ENCODE results near the gene ALDH18A1.

Gene ALDH18A1

DNA sequence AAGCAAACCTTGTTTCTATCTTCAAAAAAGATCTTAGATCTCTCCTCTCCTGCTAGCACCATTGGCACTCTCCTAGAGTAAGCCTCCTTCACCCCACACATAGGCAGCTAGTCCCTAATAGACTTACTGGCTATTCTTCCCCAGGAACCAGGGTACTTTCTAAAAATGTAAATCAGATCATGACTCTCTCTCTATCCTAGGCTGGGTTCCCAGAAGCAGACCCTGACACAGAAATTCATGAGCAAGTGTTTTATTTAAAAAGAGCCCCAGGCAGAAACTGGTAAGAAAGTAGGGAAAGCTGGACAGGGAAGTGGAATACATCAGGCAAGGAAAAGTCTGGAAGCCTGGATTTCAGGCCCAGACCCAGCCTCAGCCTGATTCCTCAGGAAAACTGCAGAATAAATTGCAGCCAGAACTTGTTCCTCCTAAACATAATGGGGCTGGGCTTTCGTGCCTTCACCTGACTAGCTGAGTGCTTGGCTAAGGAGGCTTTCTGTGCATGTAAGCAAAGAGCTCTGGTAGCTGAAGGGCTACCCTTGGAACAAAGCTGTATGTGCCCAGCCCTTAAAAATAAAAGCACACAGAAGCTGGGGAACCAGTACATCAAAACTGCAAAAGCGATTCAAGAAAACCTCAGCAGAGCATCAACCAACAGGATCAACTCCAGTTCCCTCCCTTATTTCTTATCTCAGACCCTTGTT is 76.5 kb downstream of the ALDH18A1 start:
- no peaks in the 10 kb centered on the region for H3K4me1 ChIP-seq
- no peaks in the 10 kb centered on the region for H3K9me3 ChIP-seq
- TF ChIP-seq, protein P1, sequence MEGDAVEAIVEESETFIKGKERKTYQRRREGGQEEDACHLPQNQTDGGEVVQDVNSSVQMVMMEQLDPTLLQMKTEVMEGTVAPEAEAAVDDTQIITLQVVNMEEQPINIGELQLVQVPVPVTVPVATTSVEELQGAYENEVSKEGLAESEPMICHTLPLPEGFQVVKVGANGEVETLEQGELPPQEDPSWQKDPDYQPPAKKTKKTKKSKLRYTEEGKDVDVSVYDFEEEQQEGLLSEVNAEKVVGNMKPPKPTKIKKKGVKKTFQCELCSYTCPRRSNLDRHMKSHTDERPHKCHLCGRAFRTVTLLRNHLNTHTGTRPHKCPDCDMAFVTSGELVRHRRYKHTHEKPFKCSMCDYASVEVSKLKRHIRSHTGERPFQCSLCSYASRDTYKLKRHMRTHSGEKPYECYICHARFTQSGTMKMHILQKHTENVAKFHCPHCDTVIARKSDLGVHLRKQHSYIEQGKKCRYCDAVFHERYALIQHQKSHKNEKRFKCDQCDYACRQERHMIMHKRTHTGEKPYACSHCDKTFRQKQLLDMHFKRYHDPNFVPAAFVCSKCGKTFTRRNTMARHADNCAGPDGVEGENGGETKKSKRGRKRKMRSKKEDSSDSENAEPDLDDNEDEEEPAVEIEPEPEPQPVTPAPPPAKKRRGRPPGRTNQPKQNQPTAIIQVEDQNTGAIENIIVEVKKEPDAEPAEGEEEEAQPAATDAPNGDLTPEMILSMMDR (IDR thresholded peaks at IDR 0.05; ENCODE audit: low read depth, low read length), result no peak
- no peak for DNase-seq
- no peaks in the 10 kb centered on the region for H3K27me3 ChIP-seq
- H3K4me3 ChIP-seq (ENCODE audit: low read depth, low read length), result no peak overlapping the region
- H3K36me3 ChIP-seq, result no peaks in the 10 kb centered on the region

DNA sequence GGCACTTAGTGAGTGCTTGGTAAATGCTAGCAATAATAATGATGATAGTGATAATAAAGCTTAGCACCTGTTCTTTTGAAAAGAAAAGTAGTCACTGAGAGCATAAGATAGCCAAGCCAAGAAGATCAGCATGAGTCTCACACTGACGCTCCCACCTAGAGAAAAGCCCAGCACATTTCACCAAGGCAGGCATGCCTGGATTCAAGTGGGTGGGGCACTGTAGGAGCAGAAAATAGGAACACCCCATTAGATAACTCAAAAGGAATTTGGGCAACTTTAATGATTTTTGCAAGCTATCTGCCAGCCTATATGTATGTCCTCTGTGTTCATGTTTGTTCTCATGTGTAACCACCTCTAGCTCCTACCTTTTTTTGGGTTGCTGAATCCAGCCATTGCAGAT is 77.2 kb downstream of the ALDH18A1 start:
- DNase-seq, result no peak
- Histone ChIP-seq H3K27me3 (no peaks in the 10 kb centered on the region), H3K9me3 (no peaks in the 10 kb centered on the region), H3K36me3 (no peaks in the 10 kb centered on the region), H3K4me3 (ENCODE audit: low read depth, low read length) (no peak overlapping the region), H3K4me1 (no peaks in the 10 kb centered on the region)
- TF ChIP-seq, protein P1 (IDR thresholded peaks at IDR 0.05; ENCODE audit: low read depth, low read length), result no peak

DNA sequence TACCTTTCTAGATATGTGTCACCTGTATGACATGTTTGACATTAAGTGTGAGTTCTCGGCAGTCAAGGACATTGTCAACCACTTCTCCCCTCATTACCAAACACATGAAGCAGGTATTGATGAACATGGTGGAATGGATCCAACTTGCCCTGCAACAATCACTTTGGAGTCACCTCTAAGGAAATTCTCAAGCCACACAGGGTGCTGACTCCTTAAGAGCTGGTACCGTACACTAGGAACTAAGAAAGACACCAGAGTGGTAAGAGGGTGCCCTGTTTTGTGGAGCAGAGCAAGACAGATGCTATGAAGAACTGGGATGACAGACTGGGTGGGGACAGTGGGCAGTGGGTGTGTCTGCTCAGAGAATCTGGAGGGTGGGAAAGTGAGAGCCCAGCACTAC is 77.9 kb downstream of the ALDH18A1 start:
- Histone ChIP-seq H3K36me3 (no peaks in the 10 kb centered on the region), H3K4me3 (ENCODE audit: low read depth, low read length) (no peak overlapping the region), H3K27me3 (peaks cover 4% of the 10 kb centered on the region; the same call in 1 of the 2 replicates), H3K4me1 (no peaks in the 10 kb centered on the region), H3K9me3 (no peaks in the 10 kb centered on the region)
- TF ChIP-seq, protein P1 (IDR thresholded peaks at IDR 0.05; ENCODE audit: low read depth, low read length), result no peak
- no peak for DNase-seq

DNA sequence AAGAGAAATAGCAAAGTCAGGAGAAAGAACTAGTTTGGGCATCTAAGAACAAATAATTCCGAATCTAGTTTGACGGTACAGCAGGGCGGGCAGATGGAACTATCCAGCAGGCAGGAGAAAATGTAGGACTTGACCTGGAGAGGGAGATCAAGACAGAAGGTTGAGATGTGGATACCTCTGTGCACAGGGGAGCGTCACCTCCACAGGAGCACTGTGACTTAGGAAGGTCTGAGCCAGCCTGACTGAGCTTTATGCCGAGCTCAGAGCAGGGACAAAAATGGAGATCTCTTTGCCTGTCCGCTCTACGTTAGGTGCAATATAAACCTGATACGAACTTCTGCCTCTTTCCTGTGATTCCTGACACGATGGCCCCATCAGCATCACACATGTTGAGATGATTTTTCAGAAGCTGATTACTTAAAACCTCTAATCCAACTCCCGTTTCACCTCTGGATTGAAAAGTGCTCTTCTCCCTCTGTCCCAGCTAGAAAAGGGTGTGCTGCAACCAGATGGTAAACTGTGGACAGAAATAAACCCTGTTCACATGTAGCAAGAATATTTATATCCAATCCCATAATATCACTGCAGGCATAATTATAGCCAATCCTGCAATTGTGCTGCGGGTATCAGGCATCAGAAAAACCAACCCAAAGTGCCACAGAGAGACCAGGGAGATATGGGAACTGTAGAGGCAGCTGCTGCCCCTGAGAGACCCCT is 81.7 kb downstream of the ALDH18A1 start:
- H3K9me3 ChIP-seq, result no peaks in the 10 kb centered on the region
- TF ChIP-seq, protein P1 (IDR thresholded peaks at IDR 0.05; ENCODE audit: low read depth, low read length), result no peak
- no peak for DNase-seq
- H3K27me3 ChIP-seq, result peaks cover 4% of the 10 kb centered on the region; the same call in 1 of the 2 replicates
- no peak overlapping the region for H3K4me3 ChIP-seq (ENCODE audit: low read depth, low read length)
- H3K36me3 ChIP-seq, result no peaks in the 10 kb centered on the region
- H3K4me1 ChIP-seq, result no peaks in the 10 kb centered on the region

DNA sequence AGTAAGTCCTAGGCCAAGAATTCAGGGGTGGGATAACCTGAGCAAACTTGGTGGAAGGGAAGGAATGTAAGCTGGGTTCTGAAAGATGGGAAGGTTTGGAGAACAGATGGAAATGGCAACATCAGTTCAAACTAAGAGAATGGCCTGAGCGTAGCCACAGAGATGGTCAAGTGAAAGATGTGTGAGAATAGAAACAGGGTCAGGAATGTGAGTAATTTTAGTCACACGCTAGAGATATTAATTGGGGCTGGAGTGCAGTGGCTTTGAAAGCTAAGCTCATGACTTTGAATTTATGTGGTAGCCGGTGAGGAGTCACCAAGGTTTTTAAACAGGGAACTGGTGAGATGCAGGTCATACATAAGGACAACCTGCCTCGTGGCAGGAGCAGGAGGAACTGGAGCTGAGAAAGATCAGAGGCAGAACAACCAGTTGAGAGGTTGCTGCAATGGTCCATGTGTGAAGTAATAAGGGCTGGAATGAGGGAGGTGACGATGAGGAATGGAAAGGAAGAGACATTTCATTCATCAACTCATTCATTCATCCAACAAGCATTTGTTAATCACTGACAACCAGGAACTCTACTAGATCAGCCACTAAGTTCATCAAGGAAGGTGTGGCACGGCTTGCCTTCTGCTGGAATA is 82.4 kb downstream of the ALDH18A1 start:
- H3K9me3 ChIP-seq, result no peaks in the 10 kb centered on the region
- DNase-seq, result no peak
- H3K4me3 ChIP-seq (ENCODE audit: low read depth, low read length), result no peak overlapping the region
- no peaks in the 10 kb centered on the region for H3K36me3 ChIP-seq
- H3K27me3 ChIP-seq, result peaks cover 4% of the 10 kb centered on the region; the same call in 1 of the 2 replicates
- no peaks in the 10 kb centered on the region for H3K4me1 ChIP-seq
- TF ChIP-seq, protein P1 (IDR thresholded peaks at IDR 0.05; ENCODE audit: low read depth, low read length), result no peak

Measured in BE2C (cell line).